Metanephros (tissue), 1 donor: ENCODE measurements around the gene GRIN2D. TPM values are rescaled to one million over a fixed set of nuclear protein-coding genes. Genes with fewer than 3 reads are reported as not detected.

Source experiments
- total RNA-seq: library from RNA; depleted of rRNA; stranded (reverse); fragments of >200 nt; gene quantifications from one replicate; pipeline ENCODE4 v1.2.3, GENCODE V29; 2014

GRIN2D gene
- total RNA-seq: 0.99 TPM

GRCh38 chr19:48393559-48394330 is at the start of gene GRIN2D:
GRIN2D (plus strand) TSS chr19:48393668; CDS start chr19:48398393, 4,725 bp downstream.

GRCh38 chr19:48363810-48364597 is 29.5 kb upstream of the GRIN2D start, which contains the start of the genes SYNGR4 and TMEM143:
SYNGR4 (plus strand) TSS chr19:48364367; CDS start chr19:48365843, 1,476 bp downstream.
TMEM143 (minus strand) TSS chr19:48363940; CDS start chr19:48363920, 20 bp downstream.

GRCh38 chr19:48391100-48392005 is 2.1 kb upstream of the GRIN2D start, which contains the start of gene KDELR1:
KDELR1 (minus strand) TSS chr19:48391551; CDS start chr19:48391358, 193 bp downstream.

Other genes starting within 250 kb of the GRIN2D start
- gene LIG1, start 223.3 kb upstream of the GRIN2D start, total RNA-seq: 54.3 TPM
- 9.8 TPM for gene ZSWIM9, start 223.0 kb upstream of the GRIN2D start, total RNA-seq
- gene CARD8, start 137.8 kb upstream of the GRIN2D start, total RNA-seq: 57.4 TPM
- 7.4 TPM for gene ZNF114, start 123.6 kb upstream of the GRIN2D start, total RNA-seq
- gene EMP3, start 68.1 kb upstream of the GRIN2D start, total RNA-seq: 31.5 TPM
- gene TMEM143, start 29.7 kb upstream of the GRIN2D start, total RNA-seq: 17.9 TPM
- not detected for gene SYNGR4, start 29.3 kb upstream of the GRIN2D start, total RNA-seq
- 113 TPM for gene KDELR1, start 2.1 kb upstream of the GRIN2D start, total RNA-seq
- gene GRWD1, start 52.3 kb downstream of the GRIN2D start, total RNA-seq: 20.8 TPM
- gene KCNJ14, start 61.9 kb downstream of the GRIN2D start, total RNA-seq: 1.2 TPM
- gene CYTH2, start 75.7 kb downstream of the GRIN2D start, total RNA-seq: 52.6 TPM
- 1.9 TPM for gene LMTK3, start 118.2 kb downstream of the GRIN2D start, total RNA-seq
- not detected for gene SULT2B1, start 158.5 kb downstream of the GRIN2D start, total RNA-seq
- gene SPACA4, start 213.1 kb downstream of the GRIN2D start, total RNA-seq: not detected
- gene FAM83E, start 221.4 kb downstream of the GRIN2D start, total RNA-seq: 0.88 TPM
- gene RPL18, start 225.5 kb downstream of the GRIN2D start, total RNA-seq: 2,126 TPM
- gene SPHK2, start 225.8 kb downstream of the GRIN2D start, total RNA-seq: 16.2 TPM
- 17.2 TPM for gene DBP, start 243.7 kb downstream of the GRIN2D start, total RNA-seq